GM10847 (cell line): ENCODE measurements around the gene TM4SF5.

Experiments
- POLR2A ChIP-seq: IDR thresholded peaks from 2 replicates; pipeline ENCODE4 v1.6.1; 2011; ENCODE audit not compliant: insufficient read length; ENCODE audit errors: extremely low read depth

TM4SF5 gene

DNA sequence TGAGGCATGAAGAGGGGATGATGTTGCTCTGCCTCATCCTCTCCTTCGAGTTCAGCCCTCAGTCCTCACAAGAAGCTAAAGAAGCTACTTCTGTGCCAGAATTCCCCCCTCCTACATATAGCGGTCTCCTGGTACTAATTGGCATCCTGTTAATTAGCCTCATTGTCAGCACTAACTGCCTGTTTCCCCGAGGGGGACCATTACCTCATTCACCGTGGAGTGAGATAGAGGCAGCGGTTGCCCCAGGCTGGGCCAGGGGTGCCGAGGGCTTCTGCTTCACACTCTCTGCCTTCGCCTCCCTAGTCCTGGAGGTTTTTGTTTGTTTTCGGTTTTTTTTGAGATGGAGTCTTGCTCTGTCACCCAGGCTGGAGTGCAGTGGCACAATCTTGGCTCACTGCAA lies 55.7 kb downstream of the TM4SF5 start:
- no peak for TF ChIP-seq POLR2A
